Fibroblast of lung (primary cell): ENCODE data around the gene S100A10. TPM values are rescaled to one million over a fixed set of nuclear protein-coding genes. Genes with fewer than 3 reads are reported as not detected.

Source experiments
- DNase-seq, 2 donors: peaks; one replicate each; pipeline versions ENCODE4 v3.0.0 to v3.0.0-alpha.2; 2010; ENCODE audit warnings: low read depth in 2 of 2
- H2AFZ ChIP-seq: 2 replicates; pipeline ENCODE4 v1.5.1; 2012; ENCODE audit warnings: low read length, control low read depth, inconsistent platforms
- H3K27ac ChIP-seq: 2 replicates; pipeline ENCODE4 v1.5.1; 2011; ENCODE audit warnings: low read length, control low read depth; ENCODE audit not compliant: insufficient read depth
- H3K27me3 ChIP-seq: 2 replicates; pipeline ENCODE4 v1.5.1; 2011; ENCODE audit warnings: mild to moderate bottlenecking, low read length; ENCODE audit not compliant: control insufficient read depth, insufficient read depth
- H3K36me3 ChIP-seq: 2 replicates; pipeline ENCODE4 v1.5.1; 2011; ENCODE audit warnings: low read length; ENCODE audit not compliant: control insufficient read depth, insufficient read depth
- H3K4me1 ChIP-seq: 2 replicates; pipeline ENCODE4 v1.5.1; 2011; ENCODE audit warnings: low read length; ENCODE audit not compliant: control insufficient read depth, insufficient read depth; ENCODE audit errors: extremely low read depth
- H3K4me2 ChIP-seq: 2 replicates; pipeline ENCODE4 v1.5.1; 2011; ENCODE audit warnings: low read length, control low read depth; ENCODE audit not compliant: insufficient read depth; ENCODE audit errors: extremely low read depth
- H3K4me3 ChIP-seq, 4 experiments: fragments of 200-600 bp in 1 of 4; sonication (generic) in 1 of 4; replicated peaks in 1 of 4; 2 replicates each; pipeline ENCODE4 v1.5.1; 2011 to 2016; ENCODE audit warnings: low read length in 4 of 4, low read depth in 3 of 4, mild to moderate bottlenecking in 3 of 4, control low read depth in 2 of 4, inconsistent platforms in 1 of 4, mixed read lengths in 1 of 4; ENCODE audit not compliant: insufficient read depth in 1 of 4; ENCODE audit errors: control extremely low read depth in 1 of 4
- H3K79me2 ChIP-seq: 2 replicates; pipeline ENCODE4 v1.5.1; 2012; ENCODE audit warnings: mild to moderate bottlenecking, low read length, inconsistent platforms; ENCODE audit not compliant: control insufficient read depth, insufficient read depth
- H3K9ac ChIP-seq: 2 replicates; pipeline ENCODE4 v1.5.1; 2011; ENCODE audit warnings: mild to moderate bottlenecking, low read length, control low read depth; ENCODE audit not compliant: insufficient read depth
- H3K9me3 ChIP-seq: 2 replicates; pipeline ENCODE4 v1.5.1; 2012; ENCODE audit warnings: low read depth, low read length; ENCODE audit not compliant: control insufficient read depth, insufficient read depth
- H4K20me1 ChIP-seq: 2 replicates; pipeline ENCODE4 v1.5.1; 2011; ENCODE audit warnings: low read length; ENCODE audit not compliant: control insufficient read depth, insufficient read depth; ENCODE audit errors: extremely low read depth
- CTCF ChIP-seq, 2 donors: IDR thresholded peaks in 1 of 2; conservative IDR thresholded peaks in 1 of 2; 1 replicate in 1 of 2; 2 replicates in 1 of 2; pipeline ENCODE4 v1.5.1; 2011 to 2012; ENCODE audit warnings: low read length in 2 of 2, control low read depth in 1 of 2, inconsistent platforms in 1 of 2, low read depth in 1 of 2, mild to moderate bottlenecking in 1 of 2
- EZH2 ChIP-seq: IDR thresholded peaks from 2 replicates; pipeline ENCODE4 v1.5.1; 2012; ENCODE audit warnings: low read length, control low read depth, mild to moderate bottlenecking; ENCODE audit errors: missing control alignments
- polyA plus RNA-seq, 2 donors: library from polyadenylated mRNA; depleted of rRNA in 1 of 2; stranded (reverse) in 1 of 2; unstranded in 1 of 2; fragments of >200 nt; gene quantifications; 2 replicates each; pipeline ENCODE4 v1.2.1, GENCODE V29; 2011 to 2012; ENCODE audit warnings: missing spikeins in 1 of 2
- total RNA-seq: library from RNA; depleted of rRNA; stranded (reverse); fragments of >200 nt; gene quantifications from 2 replicates; pipeline ENCODE4 v1.2.1, GENCODE V29; 2014

Gene S100A10
- total and polyA plus RNA-seq, 2 donors (not counting 1 experiment from before 2014, with no cell fraction given): 141 to 750 TPM

- peaks cover 25% of the 10 kb centered on the region for H3K27me3 ChIP-seq
- H3K4me1 ChIP-seq: no peaks in the 10 kb centered on the region
- H3K9ac ChIP-seq: no peak overlapping the region
- TF ChIP-seq EZH2 (no peak), CTCF (conservative IDR thresholded peaks at IDR 0.05 in 1 of 2, IDR thresholded peaks at IDR 0.05 in 1 of 2; ENCODE audit: low read depth in 1 of 2, low read length in 2 of 2) (no peak)
- DNase-seq: no peak
- H3K4me2 ChIP-seq: no peak overlapping the region
- H3K79me2 ChIP-seq: no peaks in the 10 kb centered on the region
- no peak overlapping the region for H2AFZ ChIP-seq
- no peaks in the 10 kb centered on the region for H4K20me1 ChIP-seq
- H3K36me3 ChIP-seq: no peaks in the 10 kb centered on the region
- no peak overlapping the region for H3K4me3 ChIP-seq
- H3K27ac ChIP-seq: no peak overlapping the region
- no peaks in the 10 kb centered on the region for H3K9me3 ChIP-seq
Observed at GRCh38 chr1:152009691-152010090, 16.0 kb upstream of the S100A10 start.

GRCh38 chr1:152007047-152007446 is 13.4 kb upstream of the S100A10 start:
- H3K4me1 ChIP-seq: peaks cover 2% of the 10 kb centered on the region
- H3K9ac ChIP-seq: no peak overlapping the region
- no peak for DNase-seq
- no peaks in the 10 kb centered on the region for H4K20me1 ChIP-seq
- H3K36me3 ChIP-seq: no peaks in the 10 kb centered on the region
- H3K79me2 ChIP-seq: no peaks in the 10 kb centered on the region
- H2AFZ ChIP-seq: no peak overlapping the region
- no peaks in the 10 kb centered on the region for H3K9me3 ChIP-seq
- peaks cover 29% of the 10 kb centered on the region for H3K27me3 ChIP-seq
- no peak overlapping the region for H3K4me3 ChIP-seq
- H3K27ac ChIP-seq: no peak overlapping the region
- no peak overlapping the region for H3K4me2 ChIP-seq
- TF ChIP-seq EZH2: no peak
- TF ChIP-seq CTCF (conservative IDR thresholded peaks at IDR 0.05 in 1 of 2, IDR thresholded peaks at IDR 0.05 in 1 of 2; ENCODE audit: low read depth in 1 of 2, low read length in 2 of 2): no peak

- Histone ChIP-seq H4K20me1 (no peaks in the 10 kb centered on the region), H2AFZ (no peak overlapping the region), H3K9ac (no peak overlapping the region), H3K79me2 (no peaks in the 10 kb centered on the region), H3K27me3 (peaks cover 29% of the 10 kb centered on the region), H3K4me1 (peaks cover 10% of the 10 kb centered on the region), H3K9me3 (no peaks in the 10 kb centered on the region), H3K4me3 (no peak overlapping the region), H3K36me3 (no peaks in the 10 kb centered on the region), H3K4me2 (no peak overlapping the region), H3K27ac (no peak overlapping the region)
- DNase-seq: no peak
- TF ChIP-seq EZH2 (peak; percentile 38), CTCF (conservative IDR thresholded peaks at IDR 0.05 in 1 of 2, IDR thresholded peaks at IDR 0.05 in 1 of 2; ENCODE audit: low read depth in 1 of 2, low read length in 2 of 2) (no peak)
Observed at GRCh38 chr1:152005360-152005912, 11.8 kb upstream of the S100A10 start.
